GM20000 (cell line): ENCODE data around the gene KCNQ1.
"Not testable (repeated sequence)": the region's sequence is repeated elsewhere in the genome, so short reads cannot be mapped to it uniquely, and the experiment has no call there.

Experiments used
- DNase-seq: peaks from one replicate; pipeline ENCODE4 v3.0.0; 2012; ENCODE audit warnings: low spot score
- CTCF ChIP-seq: IDR thresholded peaks from 2 replicates; pipeline ENCODE4 v1.5.1; 2012; ENCODE audit warnings: mild to moderate bottlenecking, control low read depth; ENCODE audit errors: extremely low read depth, missing control alignments

Gene KCNQ1

DNA sequence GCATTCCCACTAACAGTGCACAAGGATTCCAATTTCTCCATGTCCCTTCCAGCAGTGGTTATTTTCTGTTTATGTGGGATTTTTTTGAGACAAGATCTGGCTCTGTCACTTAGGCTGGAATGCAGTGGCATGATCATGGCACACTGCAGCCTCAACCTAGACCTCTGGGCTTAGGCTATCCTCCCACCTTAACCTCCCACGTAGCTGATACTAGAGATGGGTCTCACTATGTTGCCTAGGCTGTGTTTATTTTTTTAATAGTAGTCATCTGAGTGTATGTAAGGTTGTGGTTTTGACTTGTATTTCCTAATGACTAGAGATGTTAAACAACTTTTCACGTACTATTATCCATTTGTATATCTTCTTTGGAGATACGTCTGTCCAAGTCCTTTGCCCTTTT is 180.4 kb downstream of the KCNQ1 start:
- no peak for TF ChIP-seq CTCF
- no peak for DNase-seq

- no peak for TF ChIP-seq CTCF
- DNase-seq, result no peak
Observed at GRCh38 chr11:2630679-2631078, 185.9 kb downstream of the KCNQ1 start.

GRCh38 chr11:2631161-2631560 is 186.4 kb downstream of the KCNQ1 start:
- DNase-seq, result no peak
- no peak for TF ChIP-seq CTCF

DNA sequence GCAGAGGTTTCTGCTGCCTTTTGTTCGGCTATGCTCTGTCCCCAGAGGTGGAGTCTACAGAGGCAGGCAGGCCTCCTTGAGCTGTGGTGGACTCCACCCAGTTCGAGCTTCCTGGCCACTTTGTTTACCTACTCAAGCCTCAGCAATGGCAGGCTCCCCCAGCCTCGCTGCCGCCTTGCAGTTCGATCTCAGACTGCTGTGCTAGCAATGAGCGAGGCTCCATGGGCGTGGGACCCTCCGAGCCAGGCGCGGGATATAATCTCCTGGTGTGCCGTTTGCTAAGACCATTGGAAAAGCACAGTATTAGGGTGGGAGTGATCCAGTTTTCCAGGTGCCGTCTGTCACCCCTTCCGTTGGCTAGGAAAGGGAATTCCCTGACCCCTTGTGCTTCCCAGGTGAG is 195.0 kb downstream of the KCNQ1 start:
- DNase-seq, result not testable (repeated sequence)

GRCh38 chr11:2641623-2642022 is 196.8 kb downstream of the KCNQ1 start:
- TF ChIP-seq CTCF, result no peak

DNA sequence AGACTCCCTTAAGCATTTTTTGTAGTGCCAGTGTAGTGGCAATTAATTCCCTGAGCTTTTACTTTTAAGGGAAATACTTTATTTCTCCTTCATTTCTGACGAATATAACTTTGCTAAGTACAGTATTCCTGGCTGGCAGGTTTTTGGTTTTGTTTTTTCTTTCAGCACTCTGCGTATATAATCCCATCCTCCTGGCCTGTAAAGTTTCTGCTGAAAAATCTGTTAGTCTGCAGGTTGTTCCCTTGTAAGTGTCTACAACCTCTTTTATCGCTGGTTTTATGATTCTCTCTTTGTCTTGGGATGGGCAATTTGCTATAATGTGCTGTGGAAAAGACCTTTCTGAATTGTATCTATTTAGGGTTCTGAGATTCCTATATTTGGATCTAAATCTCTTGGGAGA is 198.9 kb downstream of the KCNQ1 start:
- DNase-seq, result no peak
- no peak for TF ChIP-seq CTCF

More at GRCh38 chr11:2641623-2642022, 196.8 kb downstream of the KCNQ1 start:
- no peak for DNase-seq

- no peak for TF ChIP-seq CTCF
- DNase-seq, result no peak
Observed at GRCh38 chr11:2644844-2645778, 200.3 kb downstream of the KCNQ1 start.

DNA sequence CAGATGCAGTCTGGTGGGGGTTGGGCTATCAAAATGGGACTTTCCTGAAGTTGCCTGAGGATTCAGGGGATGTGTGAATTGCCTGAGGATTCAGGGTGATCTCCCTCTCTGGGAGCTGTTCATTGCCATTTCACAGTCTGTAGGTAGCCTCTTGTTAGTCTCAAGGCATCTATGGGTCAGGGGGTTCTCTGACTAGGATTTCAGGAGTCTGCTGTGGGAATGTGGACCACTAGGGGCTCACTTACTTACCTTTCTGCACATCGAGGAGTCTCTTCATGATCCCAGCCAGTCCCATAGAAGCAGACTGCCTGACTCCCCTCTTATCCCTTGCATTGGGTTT is 200.9 kb downstream of the KCNQ1 start:
- no peak for DNase-seq
- TF ChIP-seq CTCF, result no peak
